ENCODE results near the gene COPS6. TPM values are rescaled to one million over a fixed set of nuclear protein-coding genes. Genes with fewer than 3 reads are reported as not detected.

The COPS6 gene
- total and polyA plus RNA-seq, 7 donors, result 82.9 to 145 (median 118) TPM

DNA sequence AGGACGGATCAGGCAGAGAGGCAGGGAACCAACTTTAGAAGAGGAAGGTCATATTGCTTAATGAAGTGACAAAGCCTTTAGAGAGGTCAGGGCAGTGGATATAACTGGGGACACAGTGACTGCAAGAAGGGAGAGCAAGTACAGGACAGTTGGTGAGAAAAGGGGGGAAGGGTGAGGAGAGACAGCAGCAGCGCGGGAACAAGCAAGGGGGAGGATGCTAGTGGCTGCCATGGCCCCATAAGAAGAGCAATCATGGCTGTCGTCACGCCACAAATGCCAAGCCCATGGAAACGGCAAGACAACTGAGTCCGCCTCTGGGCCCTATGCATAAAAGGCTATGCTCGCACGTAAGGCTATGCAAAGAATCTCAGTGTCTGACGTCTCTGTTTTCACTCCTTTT, 16.3 kb upstream of the COPS6 start:
- no peak for TF ChIP-seq CTCF (IDR thresholded peaks at IDR 0.05)
- DNase-seq (no peak), ATAC-seq (no peak)
- peaks cover 25% of the 10 kb centered on the region for H3K9me3 ChIP-seq
- no peak overlapping the region for H3K4me3 ChIP-seq
- H3K4me1 ChIP-seq, result no peaks in the 10 kb centered on the region
- 97 to 98% (median 98%) methylated on average over 10 of the region's 10 CpGs for WGBS, 3 donors
- intact Hi-C loops (cut with DNase I), result no loop called here
- no peak overlapping the region for H3K27ac ChIP-seq
- H3K36me3 ChIP-seq (ENCODE audit: insufficient read depth in 1 of 2, low read depth in 1 of 2), result peaks cover 32 to 95% of the 10 kb centered on the region in 2 donors
- no peaks in the 10 kb centered on the region for H3K27me3 ChIP-seq (ENCODE audit: insufficient read depth in 3 of 3, low read length in 2 of 3)

DNA sequence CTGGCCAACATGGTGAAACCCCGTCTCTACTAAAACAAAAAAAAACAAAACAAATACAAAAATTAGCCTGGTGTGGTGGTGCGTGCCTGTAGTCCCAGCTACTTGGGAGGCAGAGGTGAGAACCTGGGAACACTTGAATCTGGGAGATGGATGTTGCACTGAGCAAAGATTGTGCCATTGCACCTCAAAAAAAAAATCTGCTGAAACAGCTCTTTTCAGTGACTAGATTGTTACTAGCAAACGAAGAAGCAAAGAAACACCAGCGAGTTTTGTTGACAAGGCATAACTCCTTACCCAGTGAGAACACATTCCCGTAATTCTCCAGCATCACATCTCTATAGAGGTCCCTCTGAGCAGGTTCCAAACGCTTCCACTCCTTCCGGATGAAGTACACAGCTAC, 13.9 kb upstream of the COPS6 start:
- DNase-seq (no peak), ATAC-seq (no peak)
- no peak for TF ChIP-seq CTCF (IDR thresholded peaks at IDR 0.05)
- 95 to 99% (median 95%) methylated on average over 7 of the region's 7 CpGs for WGBS, 3 donors
- Histone ChIP-seq H3K9me3 (peaks cover 25% of the 10 kb centered on the region), H3K27ac (no peak overlapping the region), H3K27me3 (ENCODE audit: insufficient read depth in 3 of 3, low read length in 2 of 3) (no peaks in the 10 kb centered on the region), H3K4me3 (no peak overlapping the region), H3K4me1 (peaks cover 7% of the 10 kb centered on the region), H3K36me3 (ENCODE audit: insufficient read depth in 1 of 2, low read depth in 1 of 2) (peaks cover 35 to 98% of the 10 kb centered on the region in 2 donors)
- intact Hi-C loops (cut with DNase I), result no loop called here

DNA sequence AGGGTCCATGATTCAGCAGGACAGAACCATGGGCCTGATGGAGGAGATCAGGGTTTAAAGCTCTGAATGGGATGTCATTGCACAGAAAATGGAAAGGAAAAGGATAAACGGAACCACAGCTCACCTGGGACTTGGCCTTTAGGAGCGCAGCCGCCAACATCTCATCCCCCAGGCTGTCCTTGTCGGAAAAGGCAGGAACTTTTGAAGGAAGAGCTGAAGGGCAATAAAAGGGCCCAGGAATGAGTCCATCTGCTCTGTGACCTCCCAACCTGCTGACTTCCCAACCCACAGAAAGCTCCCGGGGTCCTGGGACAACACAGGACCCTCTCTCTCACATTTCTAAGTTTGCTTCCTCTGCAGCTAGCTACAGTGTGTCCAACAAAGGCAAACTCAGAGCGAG, 13.4 kb upstream of the COPS6 start:
- Histone ChIP-seq H3K27me3 (ENCODE audit: insufficient read depth in 3 of 3, low read length in 2 of 3) (no peaks in the 10 kb centered on the region), H3K27ac (no peak overlapping the region), H3K9me3 (peaks cover 23% of the 10 kb centered on the region), H3K4me3 (no peak overlapping the region), H3K4me1 (peaks cover 13% of the 10 kb centered on the region), H3K36me3 (ENCODE audit: insufficient read depth in 1 of 2, low read depth in 1 of 2) (peaks cover 29 to 94% of the 10 kb centered on the region in 2 donors)
- ATAC-seq (no peak), DNase-seq (no peak)
- no peak for TF ChIP-seq CTCF (IDR thresholded peaks at IDR 0.05)
- 92 to 94% (median 93%) methylated on average over 6 of the region's 6 CpGs for WGBS, 3 donors
- intact Hi-C loops (cut with DNase I), result no loop called here

DNA sequence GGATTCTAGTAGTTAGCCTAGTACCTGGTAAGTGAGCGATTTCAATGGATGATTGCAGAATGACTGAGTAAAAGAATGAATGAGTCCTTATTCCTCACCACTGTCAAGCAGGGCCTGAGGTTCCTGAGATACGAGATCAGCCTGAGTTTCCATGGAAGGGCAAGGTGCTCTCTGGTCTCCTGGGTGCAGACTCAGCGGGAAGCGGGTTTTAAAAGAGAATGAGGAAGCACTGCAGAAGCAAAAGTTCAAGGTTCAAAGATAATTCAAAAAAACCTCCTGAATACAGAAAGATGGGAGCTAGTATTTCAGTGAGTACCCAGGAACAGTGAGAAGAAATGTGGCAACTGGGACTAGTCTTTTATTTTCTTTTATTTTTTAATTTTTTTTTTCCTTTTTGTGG, 11.6 kb upstream of the COPS6 start:
- peaks cover 12 to 76% of the 10 kb centered on the region in 2 donors for H3K36me3 ChIP-seq (ENCODE audit: insufficient read depth in 1 of 2, low read depth in 1 of 2)
- intact Hi-C loops (cut with DNase I), result no loop called here
- TF ChIP-seq CTCF (IDR thresholded peaks at IDR 0.05), result no peak
- 92 to 95% (median 92%) methylated on average over 4 of the region's 4 CpGs for WGBS, 3 donors
- DNase-seq (no peak), ATAC-seq (no peak)
- H3K27me3 ChIP-seq (ENCODE audit: insufficient read depth in 3 of 3, low read length in 2 of 3), result no peaks in the 10 kb centered on the region
- no peak overlapping the region for H3K27ac ChIP-seq
- peaks cover 15% of the 10 kb centered on the region for H3K4me1 ChIP-seq
- H3K4me3 ChIP-seq, result no peak overlapping the region
- H3K9me3 ChIP-seq, result peaks cover 5% of the 10 kb centered on the region

GRCh38 chr7:100079024-100079560, 9.7 kb upstream of the COPS6 start:
- ATAC-seq (no peak), DNase-seq (no peak)
- Histone ChIP-seq H3K36me3 (ENCODE audit: insufficient read depth in 1 of 2, low read depth in 1 of 2) (peaks cover 3 to 57% of the 10 kb centered on the region in 2 donors), H3K27ac (no peak overlapping the region), H3K4me3 (peak overlapping the region; percentile 0), H3K9me3 (no peaks in the 10 kb centered on the region), H3K27me3 (ENCODE audit: insufficient read depth in 3 of 3, low read length in 2 of 3) (no peaks in the 10 kb centered on the region), H3K4me1 (peaks cover 15% of the 10 kb centered on the region)
- TF ChIP-seq CTCF (IDR thresholded peaks at IDR 0.05), result no peak
- 74 to 85% (median 75%) methylated on average over 7 of the region's 7 CpGs for WGBS, 3 donors
- intact Hi-C loops (cut with DNase I), result no loop called here

Measured in psoas muscle (tissue), 8 donors.